ENCODE data around the gene TSPAN33. TPM values are rescaled to one million over a fixed set of nuclear protein-coding genes. Genes with fewer than 3 reads are reported as not detected.

The TSPAN33 gene
- total and polyA plus RNA-seq, 9 of the 15 experiments (the other 6 are each of a cell fraction or from before 2014, with no cell fraction given): 0.03 to 1.5 (median 0.23) TPM; not detected in 2

GRCh38 chr7:129163875-129164544 lies 19.5 kb downstream of the TSPAN33 start:
- peaks cover 4 to 6% of the 10 kb centered on the region in 2 experiments; a peak in 4 of 5 replicates for H3K4me1 ChIP-seq (replicated peaks in 1 of 2; ENCODE audit: control insufficient read depth in 2 of 2, insufficient read depth in 2 of 2, low read length in 2 of 2)
- 36% methylated on average over 11 of the region's 11 CpGs for WGBS (ENCODE audit: insufficient coverage, low coverage, missing lambda C conversion rate)
- TF ChIP-seq PTTG1 (tag; IDR thresholded peaks at IDR 0.05; ENCODE audit: low read depth): no peak
- peak; percentile 63 for TF ChIP-seq KLF16 (IDR thresholded peaks at IDR 0.05)
- TF ChIP-seq ATF2 (CRISPR knock-in tag; IDR thresholded peaks at IDR 0.05): no peak
- TF ChIP-seq SMC3 (conservative IDR thresholded peaks at IDR 0.05; ENCODE audit: insufficient read depth, low read depth, low read length): peak; percentile 56
- no peak for TF ChIP-seq ZNF551 (CRISPR knock-in tag; IDR thresholded peaks at IDR 0.05)
- 0 out of 2 replicates have a peak, but pooled peaks have one; percentile 15 for TF ChIP-seq ARID3A (IDR thresholded peaks at IDR 0.05; ENCODE audit: borderline replicate concordance, low read depth, low read length)
- TF ChIP-seq ZNF165 (CRISPR knock-in tag; IDR thresholded peaks at IDR 0.05; ENCODE audit: borderline replicate concordance): no peak
- no peak for TF ChIP-seq FOXK1 (CRISPR knock-in tag; IDR thresholded peaks at IDR 0.05; ENCODE audit: borderline replicate concordance)
- TF ChIP-seq CTCF (IDR thresholded peaks at IDR 0.05 in 2 of 3, conservative IDR thresholded peaks at IDR 0.05 in 1 of 3; ENCODE audit: insufficient read depth in 2 of 3, low read depth in 1 of 3, low read length in 3 of 3): peak; percentile 69 to 96 (median 88); a peak in 5 of 6 replicates
- peak; percentile 55 to 79 for TF ChIP-seq RAD21 (CRISPR knock-in tag; conservative IDR thresholded peaks at IDR 0.05 in 1 of 2, IDR thresholded peaks at IDR 0.05 in 1 of 2)

More at GRCh38 chr7:129163875-129164544, 19.5 kb downstream of the TSPAN33 start:
- BruUV-seq (replicated peaks): no TSS peak
- ATAC-seq (peak; percentile 69), FAIRE-seq (peak; percentile 89), DNase-seq (ENCODE audit: extremely low read depth in 1 of 4, low spot score in 3 of 4) (peak; percentile 65 to 74 (median 68))
- Histone ChIP-seq H4K20me1 (replicated peaks; ENCODE audit: control insufficient read depth, insufficient read depth, low read length) (no peaks in the 10 kb centered on the region), H3K4me3 (no peak overlapping the region), H3K9me1 (ENCODE audit: control insufficient read depth, insufficient read depth, low read length) (no peaks in the 10 kb centered on the region), H3K27me3 (ENCODE audit: control insufficient read depth in 2 of 2, insufficient read depth in 2 of 2, low read length in 2 of 2) (peaks cover 15 to 57% of the 10 kb centered on the region in 2 experiments), H3K36me3 (ENCODE audit: control insufficient read depth, insufficient read depth, low read length) (no peaks in the 10 kb centered on the region), H2AFZ (ENCODE audit: low read depth, low read length) (no peak overlapping the region), H3K27ac (ENCODE audit: extremely low read depth, low read depth, low read length) (no peak overlapping the region), H3K9ac (ENCODE audit: insufficient read depth in 1 of 2, low read depth in 2 of 2, low read length in 2 of 2) (no peak overlapping the region), H3K9me3 (replicated peaks; ENCODE audit: control insufficient read depth, insufficient read depth, low read depth, low read length) (no peaks in the 10 kb centered on the region), H3K4me2 (ENCODE audit: insufficient read depth, low read length) (no peak overlapping the region), H3K79me2 (ENCODE audit: control insufficient read depth, insufficient read depth, low read length) (no peaks in the 10 kb centered on the region)
- CTCF ChIA-PET (ENCODE audit: low intra/inter-chr PET ratio): interaction anchor here (0.6 to 1.4 kb wide), 4 partner anchors 45 to 308 kb away, joined by 3 to 6 read pairs (median 4); no protein-coding TSS in a partner anchor
- intact Hi-C loops (cut with micrococcal nuclease) (loop anchor here (1.0 to 5.0 kb wide), 2 partner anchors 46 to 108 kb away; no protein-coding TSS in a partner anchor), in situ Hi-C loops (cut with MboI) (no loop called here)
- POLR2A ChIA-PET: interaction anchor here (0.6 to 2.2 kb wide), 5 partner anchors 8 to 687 kb away, joined by 3 to 9 read pairs (median 4); partner anchors contain the start of gene METTL2B

Measured in K562 (cell line).